ENCODE data around the gene C1QTNF12. TPM values are rescaled to one million over a fixed set of nuclear protein-coding genes. Genes with fewer than 3 reads are reported as not detected.
A peak's percentile ranks its signal among the peaks of the same experiment; 100 is the strongest.

Gene C1QTNF12
- total RNA-seq, 1 donor from 2014 or later = 1.3 TPM

- TF ChIP-seq, protein P1, sequence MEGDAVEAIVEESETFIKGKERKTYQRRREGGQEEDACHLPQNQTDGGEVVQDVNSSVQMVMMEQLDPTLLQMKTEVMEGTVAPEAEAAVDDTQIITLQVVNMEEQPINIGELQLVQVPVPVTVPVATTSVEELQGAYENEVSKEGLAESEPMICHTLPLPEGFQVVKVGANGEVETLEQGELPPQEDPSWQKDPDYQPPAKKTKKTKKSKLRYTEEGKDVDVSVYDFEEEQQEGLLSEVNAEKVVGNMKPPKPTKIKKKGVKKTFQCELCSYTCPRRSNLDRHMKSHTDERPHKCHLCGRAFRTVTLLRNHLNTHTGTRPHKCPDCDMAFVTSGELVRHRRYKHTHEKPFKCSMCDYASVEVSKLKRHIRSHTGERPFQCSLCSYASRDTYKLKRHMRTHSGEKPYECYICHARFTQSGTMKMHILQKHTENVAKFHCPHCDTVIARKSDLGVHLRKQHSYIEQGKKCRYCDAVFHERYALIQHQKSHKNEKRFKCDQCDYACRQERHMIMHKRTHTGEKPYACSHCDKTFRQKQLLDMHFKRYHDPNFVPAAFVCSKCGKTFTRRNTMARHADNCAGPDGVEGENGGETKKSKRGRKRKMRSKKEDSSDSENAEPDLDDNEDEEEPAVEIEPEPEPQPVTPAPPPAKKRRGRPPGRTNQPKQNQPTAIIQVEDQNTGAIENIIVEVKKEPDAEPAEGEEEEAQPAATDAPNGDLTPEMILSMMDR (IDR thresholded peaks at IDR 0.05; ENCODE audit: insufficient read depth, low read length, severe bottlenecking) = no peak
- H3K36me3 ChIP-seq (ENCODE audit: control insufficient read depth, insufficient read depth, low read length) = peaks cover 2% of the 10 kb centered on the region
- H3K27me3 ChIP-seq (ENCODE audit: control insufficient read depth, insufficient read depth, low read length) = no peaks in the 10 kb centered on the region
- no peak overlapping the region for H3K4me3 ChIP-seq (ENCODE audit: low read depth, low read length)
- FAIRE-seq = no peak
- no peak for DNase-seq (ENCODE audit: low read depth)
These were observed 29.3 kb upstream of the C1QTNF12 start for GRCh38 chr1:1275836-1276235.

DNA sequence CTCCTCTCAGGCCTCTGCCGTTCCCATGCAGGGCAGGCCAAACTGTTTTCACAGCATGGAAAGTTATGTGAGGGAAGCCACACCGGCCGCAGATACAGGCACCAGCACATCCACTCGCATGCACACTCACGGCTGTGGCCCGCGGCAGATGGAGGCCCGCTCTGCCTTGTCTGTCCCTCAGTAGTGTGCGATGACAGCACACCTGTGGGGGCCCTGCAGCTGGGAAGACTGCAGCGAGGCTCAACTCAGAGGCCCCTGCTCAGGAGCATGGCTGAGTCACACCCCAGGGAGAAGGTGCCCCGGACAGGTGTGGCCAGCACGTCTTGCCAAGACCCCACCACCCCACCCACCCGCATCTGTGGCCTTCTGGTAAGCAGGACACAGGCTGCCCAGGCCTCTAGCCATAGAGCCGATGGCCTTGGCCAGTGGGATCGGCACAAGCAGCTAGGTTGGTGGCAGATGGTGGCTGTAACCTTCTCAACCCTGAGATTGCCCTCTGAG lies 28.5 kb upstream of the C1QTNF12 start:
- peaks cover 2% of the 10 kb centered on the region for H3K36me3 ChIP-seq (ENCODE audit: control insufficient read depth, insufficient read depth, low read length)
- no peak for FAIRE-seq
- no peak overlapping the region for H3K4me3 ChIP-seq (ENCODE audit: low read depth, low read length)
- H3K27me3 ChIP-seq (ENCODE audit: control insufficient read depth, insufficient read depth, low read length) = no peaks in the 10 kb centered on the region
- TF ChIP-seq, protein P1 (IDR thresholded peaks at IDR 0.05; ENCODE audit: insufficient read depth, low read length, severe bottlenecking) = no peak
- DNase-seq (ENCODE audit: low read depth) = no peak

GRCh38 chr1:1274299-1274930 lies 27.9 kb upstream of the C1QTNF12 start:
- Histone ChIP-seq H3K4me3 (ENCODE audit: low read depth, low read length) (peak overlapping the region; percentile 85), H3K27me3 (ENCODE audit: control insufficient read depth, insufficient read depth, low read length) (no peaks in the 10 kb centered on the region), H3K36me3 (ENCODE audit: control insufficient read depth, insufficient read depth, low read length) (peaks cover 2% of the 10 kb centered on the region)
- FAIRE-seq = no peak
- TF ChIP-seq, protein P1 (IDR thresholded peaks at IDR 0.05; ENCODE audit: insufficient read depth, low read length, severe bottlenecking) = no peak
- DNase-seq (ENCODE audit: low read depth) = no peak

DNA sequence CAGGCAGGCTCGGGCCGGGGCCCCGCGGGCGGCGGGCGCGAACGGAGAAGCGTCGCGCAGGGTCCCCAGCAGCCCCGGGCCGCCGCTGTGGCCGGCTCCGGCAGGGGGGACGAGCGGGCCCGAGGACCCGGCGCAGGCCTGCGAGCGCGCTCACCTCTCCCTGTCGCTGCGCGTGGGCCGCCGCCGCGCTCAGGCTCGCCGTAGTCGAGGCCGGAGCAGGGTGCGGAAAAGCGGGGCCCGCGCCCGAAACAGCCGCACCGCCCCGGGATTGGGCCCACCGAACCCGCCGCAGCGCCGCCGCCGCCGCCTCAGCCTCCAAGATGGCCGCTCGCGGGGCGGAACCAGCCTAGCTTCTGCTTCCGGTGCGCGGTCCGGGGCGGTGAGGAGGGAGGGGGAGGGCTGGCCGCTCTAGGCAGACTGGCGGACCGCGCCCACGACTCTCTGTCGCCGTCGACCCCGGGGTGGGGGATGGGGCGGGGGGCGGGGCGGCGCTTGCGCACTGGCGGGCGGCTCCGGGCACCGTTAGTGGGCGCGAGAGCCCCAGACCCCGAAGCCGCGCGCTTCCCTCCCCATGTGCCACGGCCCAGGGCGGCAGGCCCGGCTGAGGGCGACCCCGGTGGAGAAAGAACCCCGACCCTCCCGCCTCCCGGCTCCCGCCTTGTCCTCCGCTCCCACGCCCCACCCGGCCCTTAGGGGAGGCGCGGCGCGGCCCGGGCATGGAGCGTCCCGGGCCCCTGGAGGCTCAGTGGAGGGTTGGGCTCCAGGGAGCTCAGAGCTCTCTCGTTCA lies 27.2 kb upstream of the C1QTNF12 start, which contains the start of gene UBE2J2:
Gene UBE2J2 (minus strand): TSS at position 343 of the 787 bp plus-strand sequence. CDS start 5,862 bp downstream, outside the sequence.
- Histone ChIP-seq H3K4me3 (ENCODE audit: low read depth, low read length) (peak within 1 kb of the TSS; percentile 85), H3K27me3 (ENCODE audit: control insufficient read depth, insufficient read depth, low read length) (no peaks in the 10 kb centered on the region), H3K36me3 (ENCODE audit: control insufficient read depth, insufficient read depth, low read length) (peaks cover 2% of the 10 kb centered on the region)
- FAIRE-seq (no peak), DNase-seq (ENCODE audit: low read depth) (peak; percentile 58)
- TF ChIP-seq, protein P1 (IDR thresholded peaks at IDR 0.05; ENCODE audit: insufficient read depth, low read length, severe bottlenecking) = no peak

GRCh38 chr1:1273209-1273511 lies 26.6 kb upstream of the C1QTNF12 start:
- Histone ChIP-seq H3K36me3 (ENCODE audit: control insufficient read depth, insufficient read depth, low read length) (peaks cover 5% of the 10 kb centered on the region), H3K27me3 (ENCODE audit: control insufficient read depth, insufficient read depth, low read length) (no peaks in the 10 kb centered on the region)
- no peak for FAIRE-seq

More at GRCh38 chr1:1273209-1273511, 26.6 kb upstream of the C1QTNF12 start:
- peak overlapping the region; percentile 85 for H3K4me3 ChIP-seq (ENCODE audit: low read depth, low read length)
- DNase-seq (ENCODE audit: low read depth) = no peak
- TF ChIP-seq, protein P1 (IDR thresholded peaks at IDR 0.05; ENCODE audit: insufficient read depth, low read length, severe bottlenecking) = no peak

Data from bronchial epithelial cell (primary cell).